HepG2 (cell line): ENCODE results near the gene TFDP2. TPM values are rescaled to one million over a fixed set of nuclear protein-coding genes. Genes with fewer than 3 reads are reported as not detected.
"Not testable (repeated sequence)": the region's sequence is repeated elsewhere in the genome, so short reads cannot be mapped to it uniquely, and the experiment has no call there.

ENCODE experiments used
- ATAC-seq: fragments of 200-7000 bp; cut with Tn5 transposase; 3 replicates; pipeline ENCODE4 v1.9.1; 2020; ENCODE audit warnings: mild to moderate bottlenecking, moderate library complexity
- BruUV-seq: library from RNA; stranded (reverse); fragments of 400-500 nt; replicated peaks from 2 replicates; lab custom pipeline; 2021; lab: Mats Ljungman, UMichigan
- CTCF ChIA-PET: fragments of 300-600 bp; formaldehyde crosslinking; extraction: SDS; loops from one replicate; lab custom pipeline; 2021; ENCODE audit warnings: low total read pairs, inconsistent platforms, low intra/inter-chr PET ratio; lab: Yijun Ruan, JAX
- POLR2A ChIA-PET: fragments of 350-600 bp; sonication (Branson Sonifier 250); formaldehyde crosslinking; loops from one replicate; lab custom pipeline; 2020; ENCODE audit warnings: antibody characterized with exemption, inconsistent platforms; lab: Yijun Ruan, JAX
- DNase-seq: peaks from one replicate; pipeline ENCODE4 v3.0.0-alpha.2; 2015; ENCODE audit warnings: low spot score
- FAIRE-seq: peaks from 3 replicates; lab custom pipeline; 2011; peaks lifted over from hg19 to GRCh38; lab: Jason Lieb, UNC
- H2AFZ ChIP-seq: one replicate; pipeline ENCODE4 v1.6.1; 2011; ENCODE audit warnings: low read length, inconsistent platforms
- H3K27ac ChIP-seq: fragments of 300-600 bp; 3 replicates; pipeline ENCODE4 v1.8.0; 2011; ENCODE audit warnings: mixed run types, mild to moderate bottlenecking, mixed read lengths, low read length, inconsistent platforms; ENCODE audit not compliant: insufficient read depth; ENCODE audit errors: extremely low read length
- H3K27me3 ChIP-seq, 2 experiments: fragments of 200-600 bp in 1 of 2; 2 replicates in 1 of 2; 3 replicates in 1 of 2; pipeline versions ENCODE4 v1.6.0 to v1.8.0; 2011; ENCODE audit warnings: low read length in 2 of 2, mild to moderate bottlenecking in 2 of 2, moderate library complexity in 2 of 2, inconsistent platforms in 1 of 2; ENCODE audit not compliant: insufficient read depth in 2 of 2, control insufficient read depth in 1 of 2
- H3K36me3 ChIP-seq, 2 experiments: fragments of 200-600 bp in 1 of 2; replicated peaks in 1 of 2; 2 replicates in 1 of 2; 3 replicates in 1 of 2; pipeline versions ENCODE4 v1.5.1 to v1.8.0; 2011; ENCODE audit warnings: low read length in 2 of 2, inconsistent platforms in 1 of 2; ENCODE audit not compliant: insufficient read depth in 2 of 2, control insufficient read depth in 1 of 2
- H3K4me1 ChIP-seq: 2 replicates; pipeline ENCODE4 v1.5.1; 2012; ENCODE audit warnings: low read length, inconsistent platforms; ENCODE audit not compliant: insufficient read depth
- H3K4me2 ChIP-seq: 2 replicates; pipeline ENCODE4 v1.6.0; 2011; ENCODE audit warnings: low read depth, low read length, inconsistent platforms
- H3K4me3 ChIP-seq, 3 experiments: fragments of 200-600 bp in 1 of 3; sonication (generic), shearing (Covaris generic) in 1 of 3; replicated peaks in 1 of 3; 2 replicates each; pipeline ENCODE4 v1.5.1; 2011 to 2016; ENCODE audit warnings: low read length in 3 of 3, inconsistent platforms in 2 of 3, low read depth in 2 of 3, mild to moderate bottlenecking in 2 of 3, control low read depth in 1 of 3, mixed read lengths in 1 of 3; ENCODE audit not compliant: insufficient read depth in 1 of 3
- H3K79me2 ChIP-seq: one replicate; pipeline ENCODE4 v1.6.1; 2011; ENCODE audit warnings: low read length, inconsistent platforms; ENCODE audit not compliant: insufficient read depth
- H3K9ac ChIP-seq: 2 replicates; pipeline ENCODE4 v1.6.0; 2011; ENCODE audit warnings: mild to moderate bottlenecking, low read depth, low read length, inconsistent platforms; ENCODE audit not compliant: insufficient read depth
- H3K9me3 ChIP-seq: 2 replicates; pipeline ENCODE4 v1.5.1; 2012; ENCODE audit warnings: mild to moderate bottlenecking, low read length
- H4K20me1 ChIP-seq: 2 replicates; pipeline ENCODE4 v1.6.0; 2011; ENCODE audit warnings: inconsistent platforms, mild to moderate bottlenecking, low read length, moderate library complexity; ENCODE audit not compliant: insufficient read depth
- AHR ChIP-seq: IDR thresholded peaks from 2 replicates; pipeline ENCODE4 v1.6.1; 2018; ENCODE audit warnings: missing genetic modification reagents, missing compliant biosample characterization
- AKAP8 ChIP-seq: sonication (generic); formaldehyde crosslinking; IDR thresholded peaks from 2 replicates; pipeline ENCODE4 v1.5.1; 2020; ENCODE audit warnings: mild to moderate bottlenecking, missing genetic modification reagents
- CC2D1A ChIP-seq: sonication (generic); formaldehyde crosslinking; IDR thresholded peaks from 2 replicates; pipeline ENCODE4 v1.8.1; 2023; ENCODE audit warnings: mild to moderate bottlenecking, missing genetic modification reagents
- GPBP1L1 ChIP-seq: sonication (generic); formaldehyde crosslinking; IDR thresholded peaks from 2 replicates; pipeline ENCODE4 v1.5.0; 2020; ENCODE audit warnings: mild to moderate bottlenecking, missing genetic modification reagents
- KAT7 ChIP-seq: IDR thresholded peaks from 2 replicates; pipeline ENCODE4 v1.6.1; 2018; ENCODE audit warnings: borderline replicate concordance, missing compliant biosample characterization
- KLF13 ChIP-seq: sonication (generic); formaldehyde crosslinking; IDR thresholded peaks from 2 replicates; pipeline ENCODE4 v1.4.0; 2020; ENCODE audit warnings: mild to moderate bottlenecking, missing genetic modification reagents
- MAFF ChIP-seq: IDR thresholded peaks from 2 replicates; pipeline ENCODE4 v1.6.1; 2011; ENCODE audit warnings: low read depth, low read length, improper control_type of control experiment
- NCOA1 ChIP-seq: sonication (generic); formaldehyde crosslinking; IDR thresholded peaks from 2 replicates; pipeline ENCODE4 v1.9.0; 2021; ENCODE audit warnings: missing genetic modification reagents
- NR2F1 ChIP-seq, 2 experiments: fragments of 450-650 bp in 1 of 2; formaldehyde crosslinking in 1 of 2; IDR thresholded peaks; 2 replicates each; pipeline versions ENCODE4 v1.5.0 to v1.6.1; 2016 to 2020; ENCODE audit warnings: mild to moderate bottlenecking in 1 of 2, missing compliant biosample characterization in 1 of 2, missing genetic modification reagents in 1 of 2, moderate library complexity in 1 of 2
- RBM22 ChIP-seq: fragments of 200-400 bp; formaldehyde crosslinking; optimal IDR thresholded peaks from 2 replicates; pipeline ENCODE3; 2017; ENCODE audit warnings: mild to moderate bottlenecking, low read length, moderate library complexity
- RELA ChIP-seq: sonication (generic); formaldehyde crosslinking; IDR thresholded peaks from 2 replicates; pipeline ENCODE4 v1.4.0; 2020; ENCODE audit warnings: missing genetic modification reagents
- RORA ChIP-seq: sonication (generic); formaldehyde crosslinking; IDR thresholded peaks from 2 replicates; pipeline ENCODE4 v1.5.0; 2020; ENCODE audit warnings: mild to moderate bottlenecking, missing genetic modification reagents, moderate library complexity
- SMAD3 ChIP-seq: sonication (generic); formaldehyde crosslinking; IDR thresholded peaks from 2 replicates; pipeline ENCODE4 v1.4.0; 2020; ENCODE audit warnings: missing genetic modification reagents
- SMAD9 ChIP-seq: sonication (generic); formaldehyde crosslinking; IDR thresholded peaks from 2 replicates; pipeline ENCODE4 v1.5.1; 2020; ENCODE audit warnings: mild to moderate bottlenecking, missing genetic modification reagents
- ZFP36 ChIP-seq: fragments of 150-350 bp; IDR thresholded peaks from 2 replicates; pipeline ENCODE4 v1.6.1; 2018; ENCODE audit warnings: borderline replicate concordance, low read length, low read depth; ENCODE audit not compliant: partially characterized antibody
- ZNF17 ChIP-seq: sonication (generic); formaldehyde crosslinking; IDR thresholded peaks from 2 replicates; pipeline ENCODE4 v1.5.0; 2020; ENCODE audit warnings: mild to moderate bottlenecking, missing genetic modification reagents
- ZNF446 ChIP-seq: sonication (generic); formaldehyde crosslinking; IDR thresholded peaks from 2 replicates; pipeline ENCODE4 v1.5.0; 2020; ENCODE audit warnings: mild to moderate bottlenecking, missing genetic modification reagents
- ZNF570 ChIP-seq: sonication (generic); formaldehyde crosslinking; IDR thresholded peaks from 2 replicates; pipeline ENCODE4 v1.4.0; 2020; ENCODE audit warnings: mild to moderate bottlenecking, missing genetic modification reagents, borderline replicate concordance
- ZNF781 ChIP-seq: sonication (generic); formaldehyde crosslinking; IDR thresholded peaks from 2 replicates; pipeline ENCODE4 v1.5.1; 2020; ENCODE audit warnings: borderline replicate concordance, mild to moderate bottlenecking, missing genetic modification reagents; ENCODE audit errors: not compliant biosample characterization
- WGBS: methylation state at CpG from one replicate; pipeline ENCODE4 v1.1.6; 2017; ENCODE audit warnings: low lambda C conversion rate; 5-methylcytosine and 5-hydroxymethylcytosine counted together
- in situ Hi-C: cut with HindIII; loops from 2 replicates; pipeline ENCODE4 v1.10.0; 2017; ENCODE audit warnings: low pct_unique_long_range_greater_than_20kb; ENCODE audit not compliant: extremely low pct_ligation_motif_present
- intact Hi-C: fragments of 100-400 bp; cut with micrococcal nuclease; formaldehyde crosslinking; loops from one replicate; pipeline ENCODE4 v1.10.0; 2022; ENCODE audit not compliant: unreplicated experiment
- polyA plus RNA-seq, 8 experiments: library from polyadenylated mRNA; depleted of rRNA in 3 of 8; stranded (reverse) in 7 of 8; unstranded in 1 of 8; fragments of >200 nt; fragmentation: Illumina TruSeq in 4 of 8; extraction: Trizol in 4 of 8; gene quantifications; 2 replicates each; pipeline versions ENCODE4 v1.2.1 to v1.2.3, GENCODE V29; 2011 to 2016; ENCODE audit warnings: low read depth in 4 of 8, missing spikeins in 1 of 8, mixed read lengths in 1 of 8; ENCODE audit not compliant: insufficient read depth in 1 of 8
- total RNA-seq, 5 experiments: library from RNA; depleted of rRNA; stranded (reverse); fragments of >200 nt; fragmentation: Illumina TruSeq; extraction: Trizol; gene quantifications; 2 replicates each; pipeline ENCODE4 v1.2.3, GENCODE V29; 2016; ENCODE audit warnings: low read depth in 1 of 5

Gene TFDP2
- total and polyA plus RNA-seq, 2 of the 13 experiments (the other 11 are each of a cell fraction or from before 2014, with no cell fraction given) = 17.9 to 37.4 TPM

DNA sequence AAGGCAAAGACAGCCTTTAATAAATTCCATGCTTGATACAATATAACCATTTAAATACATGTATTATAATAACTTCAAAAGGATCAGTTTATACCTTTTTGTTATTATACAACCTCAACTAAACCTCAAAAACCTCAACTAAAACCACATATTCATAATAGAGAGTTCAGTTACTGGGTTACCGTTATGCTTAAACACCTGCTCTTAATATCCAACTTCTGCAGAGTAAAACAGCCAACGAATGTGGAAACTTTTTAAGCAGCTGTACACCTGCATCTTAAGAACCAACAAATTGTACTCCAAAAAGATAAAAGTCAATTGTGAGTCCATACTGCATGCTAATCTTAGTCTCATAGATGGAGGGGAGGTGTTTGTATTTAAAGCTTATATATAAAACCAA lies 53.5 kb downstream of the TFDP2 start:
- Histone ChIP-seq H2AFZ (no peak overlapping the region), H3K36me3 (no peaks in the 10 kb centered on the region)
- TF ChIP-seq AKAP8 (CRISPR knock-in tag) (no peak), NCOA1 (CRISPR knock-in tag) (no peak), KAT7 (CRISPR knock-in tag) (no peak), KLF13 (no peak), MAFF (no peak), ZFP36 (no peak), RBM22 (no peak), SMAD9 (CRISPR knock-in tag) (no peak), CC2D1A (CRISPR knock-in tag) (no peak), ZNF570 (CRISPR knock-in tag) (no peak), SMAD3 (CRISPR knock-in tag) (no peak), RORA (CRISPR knock-in tag) (no peak), RELA (CRISPR knock-in tag) (no peak), NR2F1 (CRISPR knock-in tag; IDR thresholded peaks at IDR 0.05) (no peak), AHR (CRISPR knock-in tag) (no peak), GPBP1L1 (CRISPR knock-in tag) (no peak), ZNF446 (CRISPR knock-in tag) (no peak), ZNF17 (CRISPR knock-in tag) (no peak), ZNF781 (CRISPR knock-in tag) (no peak)
- TF ChIP-seq, all 625 proteins: peak for 0
- no peaks in the 10 kb centered on the region for H3K9me3 ChIP-seq
- POLR2A ChIA-PET = no interaction called here
- no peaks in the 10 kb centered on the region for H3K27me3 ChIP-seq
- no peak for FAIRE-seq
- no peaks in the 10 kb centered on the region for H4K20me1 ChIP-seq
- H3K9ac ChIP-seq = no peak overlapping the region
- 92% methylated on average over 2 of the region's 2 CpGs for WGBS
- no peaks in the 10 kb centered on the region for H3K4me1 ChIP-seq
- intact Hi-C loops = no loop called here
- CTCF ChIA-PET = no interaction called here
- DNase-seq = no peak
- ATAC-seq = no peak
- no peaks in the 10 kb centered on the region for H3K79me2 ChIP-seq
- in situ Hi-C loops = no loop called here
- H3K4me3 ChIP-seq = no peak overlapping the region
- BruUV-seq = no TSS peak
- H3K27ac ChIP-seq = no peak overlapping the region
- H3K4me2 ChIP-seq = no peak overlapping the region

- intact Hi-C loops, FAIRE-seq, H3K9ac ChIP-seq, H2AFZ ChIP-seq, H3K9me3 ChIP-seq, H4K20me1 ChIP-seq, CTCF ChIA-PET, H3K27me3 ChIP-seq, BruUV-seq, H3K4me3 ChIP-seq, DNase-seq, H3K27ac ChIP-seq, in situ Hi-C loops, ATAC-seq, H3K79me2 ChIP-seq, H3K4me2 ChIP-seq, H3K36me3 ChIP-seq: not testable (repeated sequence)
- WGBS = 94% methylated on average over 5 of the region's 5 CpGs
- peaks cover 37% of the 10 kb centered on the region for H3K4me1 ChIP-seq
- POLR2A ChIA-PET = interaction anchor here (1.0 kb wide), 1 partner anchor 60 kb away, joined by 4 read pairs; the partner anchor contains the start of gene TFDP2
These were observed 60.4 kb downstream of the TFDP2 start for GRCh38 chr3:142088925-142089324.
